Ovary (tissue), 3 donors: Measurements from ENCODE around the gene CRLF2.

Experiments
- POLR2A ChIP-seq: fragments of 450-650 bp; IDR thresholded peaks from one replicate; pipeline ENCODE4 v1.6.1; 2017; ENCODE audit warnings: antibody characterized with exemption, mild to moderate bottlenecking, moderate library complexity
- TF ChIP-seq, protein P1 (sequence below), 3 donors: fragments of 450-650 bp in 2 of 3; fragments of 200-600 bp in 1 of 3; IDR thresholded peaks; one replicate each; pipeline versions ENCODE4 v1.5.1 to v1.8.0; 2016 to 2022; ENCODE audit warnings: antibody characterized with exemption in 3 of 3, mild to moderate bottlenecking in 1 of 3
- donor health status: DM: no; HTN: no; CAD: no.

GRCh38 chrX:1178580-1179057 is 33.8 kb downstream of the CRLF2 start:
- no peak for TF ChIP-seq POLR2A
- TF ChIP-seq, protein P1, sequence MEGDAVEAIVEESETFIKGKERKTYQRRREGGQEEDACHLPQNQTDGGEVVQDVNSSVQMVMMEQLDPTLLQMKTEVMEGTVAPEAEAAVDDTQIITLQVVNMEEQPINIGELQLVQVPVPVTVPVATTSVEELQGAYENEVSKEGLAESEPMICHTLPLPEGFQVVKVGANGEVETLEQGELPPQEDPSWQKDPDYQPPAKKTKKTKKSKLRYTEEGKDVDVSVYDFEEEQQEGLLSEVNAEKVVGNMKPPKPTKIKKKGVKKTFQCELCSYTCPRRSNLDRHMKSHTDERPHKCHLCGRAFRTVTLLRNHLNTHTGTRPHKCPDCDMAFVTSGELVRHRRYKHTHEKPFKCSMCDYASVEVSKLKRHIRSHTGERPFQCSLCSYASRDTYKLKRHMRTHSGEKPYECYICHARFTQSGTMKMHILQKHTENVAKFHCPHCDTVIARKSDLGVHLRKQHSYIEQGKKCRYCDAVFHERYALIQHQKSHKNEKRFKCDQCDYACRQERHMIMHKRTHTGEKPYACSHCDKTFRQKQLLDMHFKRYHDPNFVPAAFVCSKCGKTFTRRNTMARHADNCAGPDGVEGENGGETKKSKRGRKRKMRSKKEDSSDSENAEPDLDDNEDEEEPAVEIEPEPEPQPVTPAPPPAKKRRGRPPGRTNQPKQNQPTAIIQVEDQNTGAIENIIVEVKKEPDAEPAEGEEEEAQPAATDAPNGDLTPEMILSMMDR (IDR thresholded peaks at IDR 0.05) = no peak
